ENCODE measurements around the gene CAV2. TPM values are rescaled to one million over a fixed set of nuclear protein-coding genes. Genes with fewer than 3 reads are reported as not detected.

CAV2 gene
- total and polyA plus RNA-seq, 9 of the 15 experiments (the other 6 are each of a cell fraction or from before 2014, with no cell fraction given): 16.1 to 137 (median 38.3) TPM

GRCh38 chr7:116465125-116465524 is 34.4 kb upstream of the CAV2 start (continued):
- TF ChIP-seq NCOA1 (IDR thresholded peaks at IDR 0.05; ENCODE audit: low read depth): peak; percentile 56; the same call in 1 of the 2 replicates
- TF ChIP-seq ZNF324 (CRISPR knock-in tag; IDR thresholded peaks at IDR 0.05): no peak
- TF ChIP-seq CC2D1A (IDR thresholded peaks at IDR 0.05): peak; percentile 61
- TF ChIP-seq MTA1 (IDR thresholded peaks at IDR 0.05; ENCODE audit: borderline replicate concordance): peak; percentile 78; the same call in 1 of the 2 replicates
- peak in 1 of 2 experiments; percentile 53; a peak in 1 of 4 replicates for TF ChIP-seq HDAC1 (IDR thresholded peaks at IDR 0.05)
- no peak for TF ChIP-seq CTCFL (IDR thresholded peaks at IDR 0.05; ENCODE audit: borderline replicate concordance, insufficient read depth, low read depth, low read length, poor library complexity, severe bottlenecking)
- TF ChIP-seq SMAD1 (IDR thresholded peaks at IDR 0.05; ENCODE audit: low read depth, low read length, partially characterized antibody): no peak
- peak; percentile 50; the same call in 1 of the 2 replicates for TF ChIP-seq MTA2 (IDR thresholded peaks at IDR 0.05; ENCODE audit: low read depth)
- peak; percentile 88 for TF ChIP-seq SMARCA5 (IDR thresholded peaks at IDR 0.05)
- TF ChIP-seq HDGF (IDR thresholded peaks at IDR 0.05): peak; percentile 89; the same call in 1 of the 2 replicates
- TF ChIP-seq MCM7 (IDR thresholded peaks at IDR 0.05): 0 out of 4 replicates have a peak, but pooled peaks of 1 of the 2 experiments have one; percentile 72
- TF ChIP-seq TFAP4 (CRISPR knock-in tag; IDR thresholded peaks at IDR 0.05; ENCODE audit: borderline replicate concordance): no peak
- no peak for TF ChIP-seq USF1 (CRISPR knock-in tag; IDR thresholded peaks at IDR 0.05)
- peak in 1 of 2 experiments; percentile 30; a peak in 1 of 4 replicates for TF ChIP-seq TRIM24 (IDR thresholded peaks at IDR 0.05)
- TF ChIP-seq POLR2B (IDR thresholded peaks at IDR 0.05; ENCODE audit: low read depth, partially characterized antibody): peak; percentile 20
- TF ChIP-seq ZBTB2 (IDR thresholded peaks at IDR 0.05): peak; percentile 58; the same call in 1 of the 2 replicates
- TF ChIP-seq BRD9 (IDR thresholded peaks at IDR 0.05; ENCODE audit: low read depth, partially characterized antibody): peak; percentile 85
- peak; percentile 69 for TF ChIP-seq NCOA4 (IDR thresholded peaks at IDR 0.05; ENCODE audit: partially characterized antibody)

Data from K562 (cell line).